Activated CD4-positive, alpha-beta T cell treated with anti-CD3 and anti-CD28 coated beads, Interleukin-2, amount 50 U/mL, for 4 hours (primary cell): Measurements from ENCODE around the gene MYH9.
A peak's percentile ranks its signal among the peaks of the same experiment; 100 is the strongest.
"Not testable (repeated sequence)": the region's sequence is repeated elsewhere in the genome, so short reads cannot be mapped to it uniquely, and the experiment has no call there.

Experiments
- DNase-seq, 2 experiments: peaks; one replicate each; pipeline ENCODE4 v3.0.0-alpha.2; 2020

Gene MYH9

DNA sequence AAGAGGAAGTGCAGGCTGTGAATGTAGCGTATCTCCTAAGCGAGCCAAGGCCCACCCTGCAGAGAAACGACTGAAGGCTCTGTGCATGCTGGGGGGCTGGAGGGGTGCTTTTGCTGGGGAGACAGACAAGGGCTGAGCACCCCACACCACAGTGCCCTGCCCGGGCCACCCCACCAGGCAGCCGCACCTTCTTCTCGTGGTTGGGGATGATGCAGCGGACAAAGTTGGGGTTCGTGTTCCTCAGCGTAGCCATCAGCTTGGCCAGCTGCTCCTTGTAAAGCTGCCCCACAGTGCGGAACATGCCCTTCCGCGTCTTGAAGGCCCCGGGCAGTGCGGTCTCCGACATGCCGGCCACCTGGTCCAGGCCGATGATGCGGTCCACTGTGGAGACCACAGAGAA lies 81.5 kb downstream of the MYH9 start:
- DNase-seq, result no peak

DNA sequence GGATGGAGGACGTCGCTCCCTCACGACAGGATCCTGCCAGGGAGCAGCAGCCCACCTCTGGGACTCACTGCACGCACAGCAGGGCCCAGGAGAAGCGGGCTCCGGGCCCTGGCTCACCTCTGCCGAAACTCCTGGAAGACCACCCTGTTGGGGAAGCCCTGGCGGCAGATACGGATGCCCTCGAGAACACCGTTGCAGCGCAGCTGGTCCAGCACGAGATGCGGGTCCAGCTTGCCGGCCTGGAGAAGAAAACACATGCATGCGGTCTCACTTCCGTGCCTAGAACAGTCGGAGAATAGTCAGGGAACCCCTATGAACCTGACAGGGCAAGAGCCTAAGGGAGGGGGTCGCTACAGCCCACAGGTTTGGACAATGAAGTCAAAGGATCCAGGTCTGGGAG lies 82.0 kb downstream of the MYH9 start:
- DNase-seq, result no peak

DNA sequence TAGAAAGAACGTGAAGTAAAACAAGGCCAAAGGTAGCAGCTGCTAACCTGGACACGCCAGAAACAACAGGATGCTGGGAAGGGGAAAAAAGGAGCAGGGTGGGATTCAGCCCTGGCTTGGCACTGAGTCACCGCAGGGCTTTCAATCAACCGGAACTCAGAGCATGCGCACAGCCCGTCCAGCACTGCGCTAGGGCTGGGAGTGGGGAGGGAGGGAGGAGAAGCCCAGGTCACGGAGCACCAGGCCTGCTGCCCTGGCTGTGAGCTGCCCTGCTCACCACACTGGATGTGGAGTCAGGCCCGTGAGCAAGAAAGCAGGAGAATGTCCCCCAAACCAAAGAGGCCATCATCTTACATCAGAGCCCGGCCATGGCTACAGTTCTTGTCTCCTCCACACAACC lies 83.3 kb downstream of the MYH9 start:
- DNase-seq, result no peak

DNA sequence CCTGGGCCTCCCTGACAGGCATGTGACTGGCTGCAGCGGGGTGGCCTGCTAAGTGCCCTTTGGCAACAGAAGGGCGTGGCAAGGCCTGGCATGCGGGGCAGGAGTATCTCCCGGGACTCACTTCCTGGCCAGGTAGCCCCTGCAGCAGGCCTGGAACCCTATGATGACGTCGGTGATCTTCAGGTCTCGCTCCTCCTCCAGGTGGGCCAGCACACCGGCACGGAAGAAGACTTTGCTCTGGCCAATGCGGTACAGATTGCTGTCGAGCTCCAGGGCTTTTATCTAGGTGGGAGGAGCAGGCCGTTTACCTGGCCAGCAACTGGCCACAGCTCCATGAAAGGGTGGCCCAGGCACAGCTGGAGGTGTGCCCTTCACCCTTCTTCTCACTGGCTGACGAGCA lies 83.9 kb downstream of the MYH9 start:
- DNase-seq, result no peak

DNA sequence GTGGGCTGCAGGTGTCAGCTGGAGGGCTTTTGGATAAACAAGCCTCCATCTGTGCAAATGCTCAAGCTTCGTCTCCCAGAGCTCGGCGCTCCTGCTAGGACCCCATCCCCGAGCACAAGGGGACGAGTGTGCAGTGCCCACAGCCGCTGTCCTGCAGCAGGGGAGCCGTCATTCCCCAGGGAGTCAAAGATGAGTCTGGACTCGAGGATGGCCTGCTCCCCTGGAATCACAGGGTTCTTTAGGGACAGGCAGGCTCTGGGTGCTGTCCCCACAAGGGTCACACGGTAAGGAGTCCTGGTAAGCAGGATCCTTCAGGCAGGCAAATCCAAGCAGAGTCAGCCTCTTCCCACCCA lies 84.7 kb downstream of the MYH9 start:
- DNase-seq, result no peak

DNA sequence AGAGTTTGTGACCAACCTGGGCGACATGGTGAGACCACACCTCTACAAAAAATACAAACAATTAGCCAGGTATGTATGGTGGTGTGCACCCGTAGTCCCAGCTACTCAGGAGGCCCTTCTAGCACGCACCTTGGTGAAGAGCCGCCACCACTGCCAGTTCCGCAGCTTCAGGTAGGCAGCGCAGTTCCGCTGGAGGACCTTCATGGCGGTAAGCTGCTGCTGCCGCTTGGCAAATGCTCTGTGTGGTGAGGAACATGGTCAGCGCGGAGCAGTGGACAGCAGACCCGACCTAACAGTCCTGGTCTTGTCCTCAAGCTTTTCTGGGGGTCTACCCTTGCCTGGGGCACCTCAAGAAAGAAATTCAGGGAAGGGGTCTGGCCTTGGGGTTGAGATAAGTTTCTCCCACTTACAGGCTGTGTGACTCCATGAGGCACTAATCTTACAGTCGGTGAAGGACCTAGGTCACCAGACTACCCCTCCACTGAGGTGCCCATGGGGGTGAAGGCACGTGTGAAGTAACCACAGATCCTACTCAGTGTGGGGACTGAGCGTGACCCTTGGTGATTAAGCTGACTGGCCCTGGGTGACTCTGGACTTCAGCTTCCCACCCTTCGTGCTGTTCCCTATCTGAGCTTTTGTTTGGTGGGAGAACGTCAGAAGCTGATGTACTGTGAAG lies 85.2 kb downstream of the MYH9 start:
- DNase-seq, result no peak

DNA sequence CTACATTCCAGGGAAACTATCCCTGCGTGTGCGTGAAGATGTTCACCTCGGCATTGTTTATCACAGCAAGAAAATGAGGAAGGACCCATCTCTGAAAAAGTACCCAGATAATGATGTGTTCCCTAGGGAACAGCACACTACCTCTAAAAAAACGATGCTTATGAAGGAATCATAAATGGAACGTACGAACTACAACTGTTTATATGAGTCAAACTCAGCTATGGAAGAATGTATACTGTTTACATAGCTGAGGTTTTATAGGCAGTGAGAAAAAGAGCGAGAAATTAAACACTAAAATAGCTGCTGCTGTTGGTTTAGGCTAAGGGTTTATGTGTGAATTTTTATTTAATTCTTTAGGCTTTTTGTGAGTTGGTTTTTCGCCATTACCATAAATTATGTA lies 85.9 kb downstream of the MYH9 start:
- DNase-seq, result no peak

DNA sequence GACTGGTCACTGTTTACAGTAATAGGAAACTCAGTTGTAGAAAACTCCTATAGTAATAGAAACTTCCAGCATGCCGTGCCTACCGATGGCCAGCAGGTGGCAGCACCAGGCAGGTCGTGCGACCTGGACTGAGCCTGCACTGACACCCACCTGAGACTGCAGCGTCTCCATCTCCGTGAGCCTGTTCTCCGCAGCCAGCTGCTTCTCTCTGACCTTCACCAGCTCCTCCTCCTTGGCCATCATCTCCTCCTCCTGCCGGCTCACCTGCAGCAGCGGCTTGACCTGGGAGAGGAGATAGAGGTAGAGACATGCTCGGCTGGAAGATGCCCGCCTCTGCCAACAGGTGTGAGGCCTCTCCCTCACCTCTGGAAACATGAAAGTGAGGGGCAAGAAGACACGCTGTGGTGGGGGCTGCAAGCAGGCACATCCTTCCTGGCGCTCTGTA lies 86.4 kb downstream of the MYH9 start:
- DNase-seq, result peak; percentile 79 to 82

DNA sequence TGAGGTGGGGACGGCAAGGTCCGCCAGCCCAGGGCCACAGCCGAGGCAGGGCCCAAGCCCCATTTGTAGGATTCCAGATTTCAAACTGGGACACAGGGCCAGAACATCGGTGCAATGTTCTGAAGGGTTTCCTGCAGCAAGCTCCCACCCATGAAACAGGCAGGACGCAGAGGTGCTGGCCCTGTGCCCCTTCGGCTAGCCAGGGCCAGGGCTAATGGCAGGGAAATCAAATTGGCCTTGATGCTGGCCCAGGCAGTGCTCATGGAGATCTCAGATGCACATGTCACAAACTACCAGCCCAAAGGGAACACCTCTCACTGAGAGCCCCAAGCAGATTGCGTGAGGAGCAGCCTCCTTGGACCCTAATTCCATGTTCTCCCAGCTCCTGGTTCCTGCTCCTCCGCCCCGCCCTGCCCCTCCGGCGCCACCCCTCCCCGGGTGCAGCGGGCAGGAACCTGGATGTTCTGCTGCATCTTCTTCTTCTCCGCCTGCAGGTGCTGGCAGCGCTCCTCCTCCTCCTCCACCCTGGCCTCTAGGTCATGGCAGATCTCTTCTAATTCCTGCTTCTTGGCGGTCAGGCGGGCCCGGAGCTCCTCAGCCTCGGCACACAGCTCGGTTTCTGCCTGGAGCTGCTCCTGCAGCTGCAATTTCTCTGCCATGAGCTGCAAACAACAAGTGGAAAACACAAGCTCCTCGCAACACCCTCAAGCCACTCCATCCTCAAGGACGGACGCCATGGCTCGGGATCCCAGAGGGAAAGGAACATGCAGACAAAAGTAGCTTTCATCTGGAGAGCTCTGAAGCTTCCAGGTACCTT lies 87.2 kb downstream of the MYH9 start:
- no peak for DNase-seq

DNA sequence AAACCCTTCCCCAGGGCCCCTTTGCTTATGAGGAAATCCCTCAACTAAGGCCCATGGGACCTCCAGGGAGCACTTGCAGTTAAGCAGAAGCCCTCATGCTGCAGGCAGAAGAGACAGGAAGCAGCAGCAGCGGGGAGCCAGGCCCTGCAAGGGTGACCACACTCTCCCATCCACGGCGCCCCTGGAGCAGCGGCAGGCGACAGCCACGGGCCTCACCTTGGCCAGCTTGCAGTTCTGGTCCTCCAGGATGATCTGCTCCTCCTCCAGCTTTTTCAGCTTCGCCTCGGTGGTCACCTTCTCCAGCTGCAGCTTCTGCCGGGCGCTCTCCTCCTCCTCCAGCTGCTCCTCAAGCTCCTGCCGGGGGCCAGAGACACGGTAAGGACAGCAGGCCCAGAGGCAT lies 87.9 kb downstream of the MYH9 start:
- no peak for DNase-seq

DNA sequence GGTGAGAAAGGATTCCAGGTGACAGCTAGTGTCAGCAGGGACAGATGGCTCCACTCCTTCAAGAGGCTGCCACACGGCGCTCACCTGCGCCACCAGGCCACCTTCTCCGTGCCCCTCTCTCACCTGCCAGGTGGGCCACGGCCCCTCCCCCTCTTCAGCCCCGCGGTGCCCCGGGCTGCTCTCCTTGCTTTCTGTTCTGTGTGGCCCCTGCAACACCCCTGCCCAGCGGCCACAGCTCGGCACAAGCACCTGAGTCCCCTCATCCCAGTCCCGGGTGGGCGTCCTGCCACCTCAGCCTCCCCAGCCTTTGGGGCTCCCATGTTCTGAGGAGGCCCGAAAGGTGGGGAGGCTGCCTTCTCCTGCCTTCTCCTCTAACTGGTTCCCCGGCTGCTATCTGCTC lies 88.5 kb downstream of the MYH9 start:
- no peak for DNase-seq

DNA sequence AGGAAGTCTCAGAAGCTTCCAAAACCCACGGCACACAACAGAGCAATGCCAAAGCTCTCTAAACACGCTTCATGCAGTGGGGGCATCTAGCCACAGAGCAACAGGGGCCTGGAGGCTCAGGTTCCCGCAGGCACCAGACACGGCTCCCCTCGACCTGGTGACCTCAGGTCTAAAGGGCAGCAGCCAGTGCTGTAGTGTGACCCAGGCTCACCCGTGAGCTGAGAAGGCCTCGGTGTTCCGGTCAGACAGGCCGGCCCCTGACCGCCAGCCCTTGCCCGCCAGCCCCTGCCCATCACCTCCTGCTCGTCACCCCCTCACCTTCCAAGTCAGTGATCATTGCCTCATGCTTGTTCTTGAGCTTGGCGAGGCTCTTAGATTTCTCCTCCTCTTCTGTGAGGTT lies 89.2 kb downstream of the MYH9 start:
- no peak for DNase-seq

DNA sequence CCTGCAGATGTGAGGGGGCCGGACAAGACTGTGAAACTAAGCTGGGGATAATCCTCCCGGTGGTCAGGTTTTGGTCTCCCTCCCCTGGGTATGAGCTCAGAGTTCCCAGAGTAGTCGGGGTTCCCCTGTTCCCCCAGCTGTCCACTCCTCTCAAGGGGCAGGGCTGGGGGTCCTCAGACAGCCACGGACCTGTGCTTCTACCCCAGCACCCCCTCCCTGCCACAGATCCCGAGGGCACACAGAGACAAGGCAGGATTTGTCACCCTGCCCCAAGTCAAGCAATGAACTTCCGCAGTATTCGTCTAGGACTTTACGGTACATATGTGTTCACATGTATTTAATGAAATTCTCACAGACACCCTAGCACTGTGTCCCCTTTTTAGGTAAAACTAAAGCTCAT lies 89.6 kb downstream of the MYH9 start:
- no peak for DNase-seq

DNA sequence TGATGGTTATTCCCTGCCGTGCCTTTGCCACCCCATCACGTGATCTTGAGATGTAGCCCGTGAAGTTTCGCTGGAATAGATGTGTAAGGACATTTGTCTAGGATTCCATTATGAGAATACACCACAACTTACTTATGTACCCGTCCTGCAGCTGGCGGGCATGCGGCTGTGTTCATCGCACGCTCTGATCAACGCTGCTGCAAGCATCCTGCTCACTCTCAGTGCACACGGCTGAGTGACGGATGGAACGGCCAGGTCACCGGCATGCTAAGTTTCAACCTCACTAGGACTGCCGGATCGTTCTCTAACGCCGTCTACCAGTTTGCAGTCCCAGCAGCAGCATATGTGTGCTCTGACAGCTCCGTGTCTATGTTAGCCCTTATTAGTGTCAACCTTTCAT lies 90.2 kb downstream of the MYH9 start:
- DNase-seq, result no peak

DNA sequence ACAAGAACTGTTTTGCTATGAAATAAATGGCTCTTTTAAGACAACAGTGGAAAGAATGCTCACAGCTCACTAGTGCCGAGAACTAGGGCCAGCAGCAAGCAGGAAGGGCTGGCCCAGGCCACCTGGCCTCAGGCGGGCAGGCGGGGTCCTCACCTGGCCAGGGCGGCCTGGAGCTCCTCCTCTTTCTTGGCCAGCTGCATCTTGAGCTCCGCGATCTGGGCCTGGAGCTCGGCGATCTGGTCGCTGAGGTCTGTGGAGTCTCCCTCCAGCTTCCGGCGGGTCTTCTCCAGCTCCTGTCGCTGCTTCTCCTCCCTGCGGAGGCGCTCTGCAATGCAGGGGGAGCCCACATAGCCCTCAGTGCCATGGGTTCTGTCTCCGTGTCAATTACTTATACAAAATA lies 91.1 kb downstream of the MYH9 start:
- no peak for DNase-seq

DNA sequence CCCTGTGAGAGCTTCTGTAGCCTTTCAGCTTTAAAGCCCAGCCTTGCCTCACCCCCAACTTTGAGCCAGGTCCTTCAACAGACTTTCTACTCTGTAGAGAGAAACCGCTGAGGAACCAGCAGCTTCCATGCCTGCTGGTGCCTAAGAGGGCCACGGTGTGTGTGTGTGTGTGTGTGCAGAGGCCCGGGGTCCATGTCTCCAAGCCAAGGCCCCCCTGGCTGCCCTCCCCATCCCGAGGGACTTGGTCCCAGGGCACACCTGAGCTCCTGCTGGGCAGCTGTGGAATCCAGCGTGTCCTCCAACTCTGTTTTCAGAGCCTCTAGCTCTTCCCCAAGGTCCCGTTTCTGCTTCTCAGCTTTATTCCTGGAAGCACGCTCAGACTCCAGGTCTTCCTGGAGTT lies 92.5 kb downstream of the MYH9 start:
- DNase-seq, result no peak

DNA sequence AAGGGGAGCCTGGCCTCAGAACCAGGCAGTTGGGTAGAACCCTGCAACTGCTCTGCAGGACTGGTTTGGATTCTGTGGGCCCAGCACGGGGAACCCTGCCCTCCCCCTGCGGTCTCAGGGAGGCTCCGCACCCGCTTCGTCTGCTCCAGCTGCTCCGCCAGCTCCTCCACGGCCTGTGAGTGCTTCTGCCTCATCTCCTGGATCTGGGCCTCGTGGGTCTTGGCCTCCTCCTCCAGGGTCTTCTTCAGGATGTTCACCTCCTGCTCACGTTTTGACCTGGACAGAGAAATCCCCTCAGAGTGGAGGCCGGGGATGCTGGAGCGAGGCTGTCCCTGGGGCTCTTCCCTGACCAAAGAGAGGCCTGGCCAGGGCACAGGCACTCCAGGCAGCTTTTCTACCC lies 93.0 kb downstream of the MYH9 start:
- no peak for DNase-seq

DNA sequence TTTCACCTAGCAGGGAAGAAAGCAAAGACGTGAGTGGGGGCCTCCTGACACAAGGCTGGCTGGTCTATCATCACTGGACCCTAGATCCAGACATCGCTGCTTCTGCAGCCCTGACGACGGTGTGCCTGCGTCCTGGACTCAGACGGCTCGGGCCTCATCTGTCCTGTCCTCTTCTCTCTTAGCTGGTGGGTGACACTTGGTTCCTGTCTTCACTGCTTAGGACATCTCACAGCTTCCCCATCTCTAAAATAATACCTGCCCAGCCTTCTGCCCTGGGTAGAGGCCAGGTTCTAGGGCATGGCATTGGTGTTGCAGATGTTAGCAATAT lies 93.5 kb downstream of the MYH9 start:
- no peak for DNase-seq

DNA sequence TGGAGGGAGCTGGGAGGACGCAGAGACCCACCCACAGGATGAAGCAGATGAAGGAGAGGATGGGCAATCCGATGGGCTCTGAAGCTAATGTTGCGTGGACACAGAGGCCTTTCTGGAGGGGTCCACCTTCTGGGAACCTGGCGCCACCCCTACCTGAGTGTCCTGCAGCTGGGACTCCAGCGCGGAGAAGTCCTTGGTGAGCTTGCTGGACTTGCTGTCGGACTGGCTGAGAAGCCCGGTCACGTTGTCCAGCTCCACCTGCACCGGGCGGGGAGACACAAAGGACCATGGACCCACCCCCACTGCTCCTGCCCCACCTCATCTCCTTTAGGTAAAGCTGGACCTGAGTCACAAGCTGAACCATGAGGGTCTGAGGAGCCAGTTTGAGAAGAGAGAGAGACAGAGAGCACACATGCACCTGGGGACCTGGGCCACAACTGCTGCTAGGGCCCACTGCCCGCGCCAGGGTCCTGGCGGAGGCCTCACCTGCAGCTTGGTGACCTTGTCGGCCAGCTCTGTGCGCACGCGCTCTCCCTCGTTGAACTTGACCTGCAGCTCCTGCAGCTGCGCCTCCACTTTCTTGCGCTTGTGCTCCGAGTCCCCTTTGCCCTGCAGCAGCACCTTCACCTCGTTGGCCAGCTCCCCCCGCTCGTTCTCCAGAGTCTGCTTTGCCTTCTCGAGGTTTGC lies 94.0 kb downstream of the MYH9 start:
- DNase-seq, result no peak

DNA sequence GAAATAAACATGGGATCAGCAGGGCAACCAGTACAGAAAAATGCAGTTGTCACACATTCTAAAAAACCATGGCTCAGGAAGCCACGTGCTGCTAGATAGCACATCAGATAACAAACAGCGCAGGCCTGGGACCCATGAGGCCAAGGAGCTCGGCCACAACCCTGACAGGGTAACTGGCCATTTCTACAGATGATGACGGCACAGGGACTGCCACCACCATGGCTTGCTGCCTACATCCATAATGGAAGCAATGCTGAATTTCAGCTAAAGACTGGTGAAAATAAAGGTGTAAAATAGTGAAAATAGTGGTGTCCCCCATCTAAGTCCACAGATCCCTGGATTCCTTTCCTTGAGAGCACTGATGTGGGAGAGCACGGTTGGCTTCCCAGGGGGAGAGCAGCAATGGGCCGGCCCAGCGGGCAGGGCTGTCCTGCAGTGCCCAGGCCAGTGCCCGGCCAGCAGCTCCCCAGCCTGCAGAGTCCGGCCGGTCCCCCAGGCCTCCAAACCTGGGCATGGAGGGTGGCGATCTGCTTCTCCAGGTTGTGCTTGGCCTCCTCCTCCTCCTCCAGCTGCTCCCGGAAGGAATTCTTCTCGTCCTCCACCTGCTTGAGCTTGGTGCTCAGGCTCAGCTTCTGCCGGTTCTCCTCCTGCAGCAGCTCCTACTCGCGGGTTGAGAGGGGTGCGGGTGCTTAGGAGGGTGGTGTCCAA lies 94.8 kb downstream of the MYH9 start:
- DNase-seq, result no peak

DNA sequence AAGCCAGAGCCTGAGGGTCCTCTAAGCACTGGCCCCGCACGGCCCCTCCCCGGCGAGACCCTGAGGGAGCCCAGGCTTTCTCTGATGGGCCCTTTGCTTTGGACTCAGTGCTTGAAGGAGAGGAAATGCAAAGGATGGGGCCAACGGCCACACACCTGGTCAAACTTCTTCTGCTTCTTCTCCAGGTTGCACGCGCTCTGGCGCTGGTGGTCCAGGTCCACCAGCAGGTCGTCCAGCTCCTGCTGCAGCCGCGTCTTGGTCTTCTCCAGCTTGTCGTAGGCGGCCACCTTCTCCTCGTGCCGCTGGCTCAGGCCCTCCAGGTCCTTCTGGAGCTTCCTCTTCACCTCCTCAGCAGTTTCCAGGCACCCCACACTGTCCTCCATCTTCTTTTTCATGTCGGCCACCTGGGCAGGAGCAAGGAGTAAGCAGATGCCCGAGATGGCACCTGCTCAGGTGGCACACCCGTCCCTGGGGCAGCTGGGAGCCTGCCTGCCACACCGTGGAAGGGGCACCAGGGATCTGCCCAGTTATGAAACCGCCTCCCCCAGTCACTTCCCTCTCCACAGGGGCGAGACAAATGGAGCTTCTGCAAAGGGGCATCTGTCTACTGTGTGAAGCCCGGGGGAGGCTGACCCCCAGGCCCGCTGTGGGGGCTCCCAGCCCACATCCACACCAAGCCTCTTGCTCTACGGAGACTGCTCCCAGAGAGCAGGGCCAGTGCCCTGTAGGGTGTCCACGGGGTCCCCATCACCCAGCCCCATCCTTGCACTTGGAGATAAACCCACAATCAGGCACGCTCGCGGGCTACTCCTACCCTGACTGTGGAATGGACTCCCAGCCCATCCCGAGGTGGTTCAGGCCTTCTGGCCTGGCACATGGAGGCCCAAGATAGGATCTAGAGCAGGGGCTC lies 95.7 kb downstream of the MYH9 start:
- no peak for DNase-seq

DNA sequence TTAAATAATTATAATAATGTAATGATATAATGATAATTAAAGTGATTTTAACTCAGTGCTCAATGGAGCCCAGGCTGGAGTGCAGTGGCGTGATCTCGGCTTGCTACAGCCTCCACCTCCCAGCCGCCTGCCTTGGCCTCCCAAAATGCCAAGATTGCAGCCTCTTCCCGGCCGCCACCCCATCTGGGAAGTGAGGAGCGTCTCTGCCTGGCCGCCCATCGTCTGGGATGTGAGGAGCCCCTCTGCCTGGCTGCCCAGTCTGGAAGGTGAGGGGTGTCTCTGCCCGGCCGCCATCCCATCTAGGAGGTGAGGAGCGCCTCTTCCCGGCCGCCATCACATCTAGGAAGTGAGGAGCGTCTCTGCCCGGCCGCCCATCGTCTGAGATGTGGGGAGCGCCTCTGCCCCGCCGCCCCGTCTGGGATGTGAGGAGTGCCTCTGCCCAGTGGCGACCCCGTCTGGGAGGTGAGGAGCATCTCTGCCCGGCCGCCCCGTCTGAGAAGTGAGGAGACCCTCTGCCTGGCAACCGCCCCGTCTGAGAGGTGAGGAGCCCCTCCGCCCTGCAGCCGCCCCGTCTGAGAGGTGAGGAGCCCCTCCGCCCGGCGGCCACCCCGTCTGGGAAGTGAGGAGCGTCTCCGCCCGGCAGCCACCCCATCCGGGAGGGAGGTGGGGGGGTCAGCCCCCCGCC lies 97.2 kb downstream of the MYH9 start:
- DNase-seq, result not testable (repeated sequence)
